DMS153 treated with DMSO at 0.1 percent for 48 hours (cell line): ENCODE data around the gene FANCC.

ENCODE experiments used
- DNase-seq: peaks from one replicate; lab custom pipeline; 2025; ENCODE audit not compliant: unreplicated experiment; lab: John Stamatoyannopoulos, UW

FANCC gene

GRCh38 chr9:95104581-95104960, 212.9 kb downstream of the FANCC start:
- no peak for DNase-seq

- no peak for DNase-seq
These were observed 213.5 kb downstream of the FANCC start for GRCh38 chr9:95103871-95104580.

- no peak for DNase-seq
These were observed 214.2 kb downstream of the FANCC start for GRCh38 chr9:95103281-95103771.

GRCh38 chr9:95102572-95102971, 214.9 kb downstream of the FANCC start:
- no peak for DNase-seq

GRCh38 chr9:95102001-95102433, 215.5 kb downstream of the FANCC start:
- no peak for DNase-seq

- no peak for DNase-seq
These were observed 216.2 kb downstream of the FANCC start for GRCh38 chr9:95101326-95101725.

GRCh38 chr9:95100071-95100627, 217.4 kb downstream of the FANCC start:
- no peak for DNase-seq

GRCh38 chr9:95099321-95100070, 218.0 kb downstream of the FANCC start:
- no peak for DNase-seq

GRCh38 chr9:95098391-95098921, 219.1 kb downstream of the FANCC start:
- DNase-seq: no peak

GRCh38 chr9:95097279-95097678, 220.2 kb downstream of the FANCC start:
- no peak for DNase-seq

GRCh38 chr9:95096807-95097206, 220.7 kb downstream of the FANCC start:
- DNase-seq: no peak

GRCh38 chr9:95096381-95096780, 221.1 kb downstream of the FANCC start:
- DNase-seq: no peak

- DNase-seq: no peak
These were observed 221.7 kb downstream of the FANCC start for GRCh38 chr9:95095641-95096355.

- no peak for DNase-seq
These were observed 223.5 kb downstream of the FANCC start for GRCh38 chr9:95094002-95094401.

- DNase-seq: no peak
These were observed 223.9 kb downstream of the FANCC start for GRCh38 chr9:95093586-95093985.

GRCh38 chr9:95092262-95093072, 225.0 kb downstream of the FANCC start:
- DNase-seq: no peak

GRCh38 chr9:95091601-95092261, 225.8 kb downstream of the FANCC start:
- no peak for DNase-seq

- DNase-seq: no peak
These were observed 226.5 kb downstream of the FANCC start for GRCh38 chr9:95090871-95091577.
